Heart left ventricle (tissue), 16 donors: Measurements from ENCODE around the gene WDR74. TPM values are rescaled to one million over a fixed set of nuclear protein-coding genes. Genes with fewer than 3 reads are reported as not detected.

Experiments
- ATAC-seq, 4 donors: fragments of 200-7000 bp; cut with Tn5 transposase; one replicate each; pipeline ENCODE4 v1.9.1; 2020 to 2022; ENCODE audit warnings: moderate library complexity in 4 of 4, mild to moderate bottlenecking in 3 of 4, moderate number of reproducible peaks in 1 of 4
- DNase-seq, 5 donors: peaks; one replicate each; pipeline ENCODE4 v3.0.0-alpha.2; 2020
- H3K27ac ChIP-seq, 12 donors: fragments of 200-600 bp; sonication (generic) in 4 of 12; one replicate each; pipeline versions ENCODE4 v1.5.0 to v1.8.0; 2016 to 2022; ENCODE audit warnings: mild to moderate bottlenecking in 2 of 12
- H3K27me3 ChIP-seq, 9 donors: fragments of 200-600 bp; sonication (generic) in 2 of 9; one replicate each; pipeline versions ENCODE4 v1.5.1 to v1.8.0; 2016 to 2022; ENCODE audit warnings: mild to moderate bottlenecking in 3 of 9
- H3K36me3 ChIP-seq, 9 donors: fragments of 200-600 bp; sonication (generic) in 2 of 9; one replicate each; pipeline versions ENCODE4 v1.5.0 to v1.8.0; 2018 to 2022; ENCODE audit warnings: mild to moderate bottlenecking in 2 of 9
- H3K4me1 ChIP-seq, 12 donors: fragments of 200-600 bp; sonication (generic) in 4 of 12; one replicate each; pipeline versions ENCODE4 v1.5.0 to v1.8.0; 2016 to 2022; ENCODE audit warnings: mild to moderate bottlenecking in 3 of 12
- H3K4me3 ChIP-seq, 12 donors: fragments of 200-600 bp; sonication (generic) in 4 of 12; one replicate each; pipeline versions ENCODE4 v1.5.0 to v1.8.0; 2017 to 2022; ENCODE audit warnings: mild to moderate bottlenecking in 9 of 12, moderate library complexity in 4 of 12
- H3K9me3 ChIP-seq, 12 donors: fragments of 200-600 bp; sonication (generic) in 4 of 12; one replicate each; pipeline versions ENCODE4 v1.5.0 to v1.8.0; 2016 to 2022; ENCODE audit warnings: mild to moderate bottlenecking in 1 of 12
- POLR2A ChIP-seq, 2 donors: fragments of 450-650 bp; IDR thresholded peaks; one replicate each; pipeline ENCODE4 v1.6.1; 2017; ENCODE audit warnings: antibody characterized with exemption in 2 of 2, mild to moderate bottlenecking in 2 of 2, moderate library complexity in 2 of 2
- WGBS, 4 donors: extraction: QIAGEN DNeasy Blood & Tissue Kit in 2 of 4; methylation state at CpG; one replicate each; pipeline versions ENCODE4 v1.1.5 to v1.1.7; 2013 to 2018; 5-methylcytosine and 5-hydroxymethylcytosine counted together
- intact Hi-C, 10 donors: fragments of 100-400 bp; cut with DNase I; formaldehyde crosslinking; loops; one replicate each; pipeline versions ENCODE4 v1.11.1 to v1.14.2; 2022
- polyA plus RNA-seq, 2 donors: library from polyadenylated mRNA; stranded (reverse); fragments of 200-250 nt; gene quantifications; one replicate each; pipeline ENCODE4 v1.2.3, GENCODE V29; 2013
- total RNA-seq, 9 donors: library from RNA; depleted of rRNA in 2 of 9; stranded (reverse); fragments of >200 nt in 2 of 9; fragmentation: NEBNext Ultra II Directional in 3 of 9; extraction: Animal tissue kit (Norgen Biotek cat#: 25700) in 3 of 9; gene quantifications; one replicate each; pipeline versions ENCODE4 v1.1.0 to v1.2.4, GENCODE V29; 2016 to 2023
- TF ChIP-seq, protein P1 (sequence below), 12 donors: fragments of 200-600 bp; sonication (generic) in 4 of 12; IDR thresholded peaks; one replicate each; pipeline versions ENCODE4 v1.5.0 to v1.8.0; 2018 to 2022; ENCODE audit warnings: antibody characterized with exemption in 12 of 12, mild to moderate bottlenecking in 5 of 12
- donor health status: ischemic (EF 13 %, LVEDD 7.1; RV severe dilation, severe dysfunction).
- donor health status: healthy with polysubstance abuse.
- donor health status: DM: no; HTN: yes; CAD: no.
- donor health status: DM: no; HTN: no; CAD: no.
- donor health status: ischemic (EF 25% LVEDD 6.9; RV normal size, moderate dysfunction).
- donor health status: ischemic (EF 25% LVEDD 5.7; RV mildly dilated, moderate dysfunction).
- donor health status: healthy.
- donor health status: DM: yes; HTN: yes; CAD: no.
- donor health status: ischemic (EF 35%, LVEDD 5.7; RV mildly dilated, moderate dysfunction).
- donor health status: nonischemic (EF 11% LVEDD 7.7; RV severe dilation, severe dysfunction).
- donor health status: DM: yes; HTN: yes; CAD: no.
- donor health status: PGD.
- donor health status: ischemic (EF 29% LVEDD 5.4; RV normal size, mild dysfunction).
- donor health status: nonischemic (EF 23%, LVEDD 6.1; RV moderate dilation, normal function).

WDR74 gene
- total and polyA plus RNA-seq, 11 donors = 19.2 to 70.6 (median 28.1) TPM

DNA sequence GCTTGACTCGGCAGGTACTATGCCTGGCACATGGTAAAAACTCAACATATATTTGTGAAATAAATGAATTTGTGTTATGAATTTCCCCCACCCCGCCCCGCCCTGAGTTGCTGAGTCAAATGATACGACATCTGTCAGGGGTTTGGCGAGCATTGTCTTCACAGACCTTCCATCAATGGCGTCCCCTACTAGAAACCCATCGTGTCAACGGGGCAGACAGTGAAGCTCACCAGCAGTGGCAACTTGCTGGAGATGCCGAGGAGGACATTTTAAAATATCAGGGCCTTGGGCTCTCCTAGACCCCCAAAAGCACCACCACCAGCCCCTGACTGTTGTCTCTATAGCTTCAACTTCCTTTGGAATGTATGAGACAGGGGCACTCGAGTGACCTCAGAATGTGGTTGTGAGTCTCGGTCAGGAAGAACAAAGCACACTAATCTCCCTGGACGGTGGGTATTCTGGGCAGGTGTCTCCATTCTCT lies 33.4 kb downstream of the WDR74 start:
- TF ChIP-seq, protein P1, sequence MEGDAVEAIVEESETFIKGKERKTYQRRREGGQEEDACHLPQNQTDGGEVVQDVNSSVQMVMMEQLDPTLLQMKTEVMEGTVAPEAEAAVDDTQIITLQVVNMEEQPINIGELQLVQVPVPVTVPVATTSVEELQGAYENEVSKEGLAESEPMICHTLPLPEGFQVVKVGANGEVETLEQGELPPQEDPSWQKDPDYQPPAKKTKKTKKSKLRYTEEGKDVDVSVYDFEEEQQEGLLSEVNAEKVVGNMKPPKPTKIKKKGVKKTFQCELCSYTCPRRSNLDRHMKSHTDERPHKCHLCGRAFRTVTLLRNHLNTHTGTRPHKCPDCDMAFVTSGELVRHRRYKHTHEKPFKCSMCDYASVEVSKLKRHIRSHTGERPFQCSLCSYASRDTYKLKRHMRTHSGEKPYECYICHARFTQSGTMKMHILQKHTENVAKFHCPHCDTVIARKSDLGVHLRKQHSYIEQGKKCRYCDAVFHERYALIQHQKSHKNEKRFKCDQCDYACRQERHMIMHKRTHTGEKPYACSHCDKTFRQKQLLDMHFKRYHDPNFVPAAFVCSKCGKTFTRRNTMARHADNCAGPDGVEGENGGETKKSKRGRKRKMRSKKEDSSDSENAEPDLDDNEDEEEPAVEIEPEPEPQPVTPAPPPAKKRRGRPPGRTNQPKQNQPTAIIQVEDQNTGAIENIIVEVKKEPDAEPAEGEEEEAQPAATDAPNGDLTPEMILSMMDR (IDR thresholded peaks at IDR 0.05) = no peak
- TF ChIP-seq POLR2A (IDR thresholded peaks at IDR 0.05) = no peak
- ATAC-seq (peak in 3 of 4 donors; percentile 2 to 5 (median 3)), DNase-seq (no peak)
- Histone ChIP-seq H3K27ac (peak overlapping the region; percentile 58 to 95 (median 92)), H3K36me3 (peaks cover 0 to 36% (median 27%) of the 10 kb centered on the region in 9 donors), H3K9me3 (no peaks in the 10 kb centered on the region), H3K27me3 (no peaks in the 10 kb centered on the region), H3K4me3 (peak overlapping the region; percentile 41 to 100 (median 83)), H3K4me1 (peaks cover 0 to 39% (median 22%) of the 10 kb centered on the region in 12 donors)
- intact Hi-C loops = loop anchor here in 4 of 10 donors (1.0 to 2.0 kb wide), 4 partner anchors 19 to 36 kb away; partner anchors contain the start of genes TMEM179B (in 1 of the 4) and WDR74 (in 1 of the 4)
- WGBS, 4 donors = 14 to 22% (median 17%) methylated on average over 10 to 12 of the region's 12 CpGs

DNA sequence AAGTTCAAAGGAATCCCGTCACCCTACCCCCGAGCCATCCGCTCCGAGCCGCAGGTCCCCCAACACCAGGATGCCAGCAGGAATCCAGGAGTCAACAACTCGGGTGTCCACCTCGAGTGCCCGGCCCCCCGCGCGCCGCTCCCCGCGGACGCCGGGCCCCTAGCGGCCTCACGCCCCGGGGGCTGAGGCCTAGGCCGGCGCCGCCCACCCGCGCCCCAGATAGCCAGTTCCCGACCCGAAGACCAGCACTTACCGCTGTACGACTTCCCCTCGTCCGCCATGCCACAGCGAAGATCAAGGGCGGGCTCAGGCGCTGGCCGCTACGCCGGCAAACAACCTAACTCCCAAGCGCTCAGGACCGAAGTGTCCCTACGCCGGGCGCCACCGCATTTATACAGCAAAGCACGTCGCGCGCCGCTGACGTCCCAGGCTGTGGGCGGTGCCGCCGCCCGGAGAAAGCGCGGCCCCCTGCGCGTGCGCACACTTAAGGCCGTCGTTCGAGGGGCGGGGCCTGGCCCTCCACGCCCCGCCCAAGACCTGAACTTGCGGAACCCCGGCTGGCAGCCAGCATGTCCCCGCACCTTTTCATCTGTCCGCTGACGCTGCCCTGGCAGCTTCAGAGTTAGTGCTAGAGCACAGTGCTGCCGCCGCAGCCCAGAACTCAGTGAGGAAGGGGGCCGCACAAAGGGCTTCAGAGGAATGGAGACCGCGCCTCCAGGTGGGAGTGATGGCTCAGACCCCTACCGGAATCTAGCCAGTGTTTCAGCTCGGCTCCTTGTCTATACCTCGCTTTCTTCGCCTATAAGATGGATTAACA lies 34.1 kb downstream of the WDR74 start, which contains the start of gene NXF1:
TSS of gene NXF1 (minus strand) at position 365 of the 817 bp plus-strand sequence. CDS start at position 281, 84 bp downstream.
- Histone ChIP-seq H3K9me3 (no peaks in the 10 kb centered on the region), H3K4me3 (peak within 1 kb of the TSS; percentile 76 to 100 (median 86)), H3K27ac (peak within 1 kb of the TSS; percentile 58 to 95 (median 92)), H3K36me3 (peaks cover 0 to 43% (median 35%) of the 10 kb centered on the region in 9 donors), H3K4me1 (peaks cover 0 to 39% (median 22%) of the 10 kb centered on the region in 12 donors), H3K27me3 (no peaks in the 10 kb centered on the region)
- DNase-seq (peak; percentile 95 to 98 (median 95)), ATAC-seq (peak; percentile 91 to 96 (median 94))
- TF ChIP-seq POLR2A (IDR thresholded peaks at IDR 0.05) = peak; percentile 99 to 100
- TF ChIP-seq, protein P1 (IDR thresholded peaks at IDR 0.05) = peak in 4 of 12 donors; percentile 17 to 24 (median 20)
- intact Hi-C loops = loop anchor here in 4 of 10 donors (1.0 to 2.0 kb wide), 4 partner anchors 18 to 37 kb away; partner anchors contain the start of genes TMEM179B (in 1 of the 4) and WDR74 (in 1 of the 4)
- 0 to 1% (median 0%) methylated on average over 38 to 77 of the region's 77 CpGs for WGBS, 4 donors

DNA sequence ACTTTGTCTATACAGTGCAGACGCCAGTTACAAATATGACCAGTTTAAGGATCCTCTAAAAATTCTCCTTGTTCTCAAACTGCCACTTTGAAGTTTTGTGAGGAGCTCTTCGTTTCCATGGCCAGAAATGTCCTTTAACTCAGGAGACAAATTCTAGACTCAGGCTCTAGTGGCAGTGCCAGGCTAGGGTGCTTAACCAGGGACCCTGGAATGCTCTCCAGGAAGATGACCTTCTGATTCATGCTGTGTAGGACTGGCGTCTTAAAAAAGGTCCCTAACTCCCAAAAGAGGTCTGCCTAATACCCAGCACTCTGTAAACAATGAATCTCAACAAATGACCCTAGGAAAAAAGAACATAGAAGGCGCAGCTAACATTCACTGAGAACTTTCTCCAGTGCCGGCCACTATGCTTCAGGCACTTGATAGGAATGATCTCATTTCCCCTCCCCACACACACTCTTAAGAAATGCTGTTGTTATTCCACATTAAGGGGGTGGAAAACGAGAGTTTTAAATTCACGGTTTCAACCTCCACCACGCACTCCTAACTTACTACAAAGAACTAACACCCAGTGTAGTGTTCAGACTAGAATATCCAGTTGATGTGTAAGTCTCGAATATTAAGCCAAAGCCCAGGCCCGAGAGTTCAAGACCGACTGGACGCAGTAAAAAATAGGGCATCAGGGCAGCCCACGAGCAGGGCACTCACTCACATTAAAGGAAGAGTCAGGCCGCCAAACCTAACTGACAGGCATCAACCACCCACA lies 34.9 kb downstream of the WDR74 start:
- no peak for DNase-seq
- H3K4me1 ChIP-seq = peaks cover 0 to 39% (median 22%) of the 10 kb centered on the region in 12 donors
- no peaks in the 10 kb centered on the region for H3K27me3 ChIP-seq
- TF ChIP-seq POLR2A (IDR thresholded peaks at IDR 0.05) = no peak
- TF ChIP-seq, protein P1 (IDR thresholded peaks at IDR 0.05) = no peak
- 4% methylated on average over 14 of the region's 14 CpGs for WGBS, 4 donors
- no peaks in the 10 kb centered on the region for H3K9me3 ChIP-seq
- H3K4me3 ChIP-seq = peak overlapping the region; percentile 76 to 100 (median 86)
- H3K36me3 ChIP-seq = peaks cover 0 to 51% (median 43%) of the 10 kb centered on the region in 9 donors
- H3K27ac ChIP-seq = peak overlapping the region; percentile 58 to 95 (median 92)
- intact Hi-C loops = loop anchor here in 4 of 10 donors (1.0 to 2.0 kb wide), 4 partner anchors 18 to 38 kb away; partner anchors contain the start of genes TMEM179B (in 1 of the 4) and WDR74 (in 1 of the 4)
- peak in 1 of 4 donors; percentile 8 for ATAC-seq
